Measurements from ENCODE around the gene TCEAL8. TPM values are rescaled to one million over a fixed set of nuclear protein-coding genes. Genes with fewer than 3 reads are reported as not detected.

The TCEAL8 gene
- total and polyA plus RNA-seq, 3 donors from 2014 or later = 76.5 to 91.1 (median 83.1) TPM

DNA sequence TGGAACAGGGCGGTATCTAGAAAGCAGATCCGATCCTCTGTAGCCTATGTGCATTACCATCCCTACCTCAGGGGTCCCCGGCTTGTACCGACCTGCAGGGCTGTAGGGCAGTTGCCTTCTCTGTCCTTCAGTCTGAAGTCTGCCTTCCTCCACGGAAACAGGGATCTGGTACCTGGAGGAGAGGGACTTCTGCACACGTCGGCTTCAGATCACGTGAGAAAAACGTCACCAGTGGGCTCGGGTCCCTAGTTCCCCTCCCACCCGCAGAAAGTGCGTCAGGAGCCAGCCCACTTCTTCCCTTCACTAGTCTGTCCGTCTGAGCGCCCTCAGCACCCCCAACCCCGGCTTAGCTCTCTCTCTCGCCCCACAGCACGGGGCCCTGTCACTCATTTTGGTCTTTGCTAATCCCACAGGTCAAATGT is 21.6 kb upstream of the TCEAL8 start, which contains the start of gene TCEAL5:
TCEAL5 (minus strand) TSS at position 170 of the 422 bp plus-strand sequence. CDS start 2,187 bp downstream, outside the sequence.
- Histone ChIP-seq H3K27me3 (no peaks in the 10 kb centered on the region), H3K9me3 (no peaks in the 10 kb centered on the region), H3K27ac (peak within 1 kb of the TSS; percentile 61 to 77), H3K4me3 (peak within 1 kb of the TSS; percentile 29 to 60), H3K4me1 (no peaks in the 10 kb centered on the region), H3K36me3 (ENCODE audit: low read depth, missing control alignments) (no peaks in the 10 kb centered on the region)
- peak; percentile 84 for DNase-seq
- 3 to 7% methylated on average over 9 to 17 of the region's 17 CpGs for WGBS, 2 donors
- TF ChIP-seq, protein P1, sequence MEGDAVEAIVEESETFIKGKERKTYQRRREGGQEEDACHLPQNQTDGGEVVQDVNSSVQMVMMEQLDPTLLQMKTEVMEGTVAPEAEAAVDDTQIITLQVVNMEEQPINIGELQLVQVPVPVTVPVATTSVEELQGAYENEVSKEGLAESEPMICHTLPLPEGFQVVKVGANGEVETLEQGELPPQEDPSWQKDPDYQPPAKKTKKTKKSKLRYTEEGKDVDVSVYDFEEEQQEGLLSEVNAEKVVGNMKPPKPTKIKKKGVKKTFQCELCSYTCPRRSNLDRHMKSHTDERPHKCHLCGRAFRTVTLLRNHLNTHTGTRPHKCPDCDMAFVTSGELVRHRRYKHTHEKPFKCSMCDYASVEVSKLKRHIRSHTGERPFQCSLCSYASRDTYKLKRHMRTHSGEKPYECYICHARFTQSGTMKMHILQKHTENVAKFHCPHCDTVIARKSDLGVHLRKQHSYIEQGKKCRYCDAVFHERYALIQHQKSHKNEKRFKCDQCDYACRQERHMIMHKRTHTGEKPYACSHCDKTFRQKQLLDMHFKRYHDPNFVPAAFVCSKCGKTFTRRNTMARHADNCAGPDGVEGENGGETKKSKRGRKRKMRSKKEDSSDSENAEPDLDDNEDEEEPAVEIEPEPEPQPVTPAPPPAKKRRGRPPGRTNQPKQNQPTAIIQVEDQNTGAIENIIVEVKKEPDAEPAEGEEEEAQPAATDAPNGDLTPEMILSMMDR (IDR thresholded peaks at IDR 0.05) = no peak
- TF ChIP-seq POLR2A (IDR thresholded peaks at IDR 0.05) = no peak
- intact Hi-C loops (cut with DNase I; ENCODE audit: low total_unique reads) = no loop called here

DNA sequence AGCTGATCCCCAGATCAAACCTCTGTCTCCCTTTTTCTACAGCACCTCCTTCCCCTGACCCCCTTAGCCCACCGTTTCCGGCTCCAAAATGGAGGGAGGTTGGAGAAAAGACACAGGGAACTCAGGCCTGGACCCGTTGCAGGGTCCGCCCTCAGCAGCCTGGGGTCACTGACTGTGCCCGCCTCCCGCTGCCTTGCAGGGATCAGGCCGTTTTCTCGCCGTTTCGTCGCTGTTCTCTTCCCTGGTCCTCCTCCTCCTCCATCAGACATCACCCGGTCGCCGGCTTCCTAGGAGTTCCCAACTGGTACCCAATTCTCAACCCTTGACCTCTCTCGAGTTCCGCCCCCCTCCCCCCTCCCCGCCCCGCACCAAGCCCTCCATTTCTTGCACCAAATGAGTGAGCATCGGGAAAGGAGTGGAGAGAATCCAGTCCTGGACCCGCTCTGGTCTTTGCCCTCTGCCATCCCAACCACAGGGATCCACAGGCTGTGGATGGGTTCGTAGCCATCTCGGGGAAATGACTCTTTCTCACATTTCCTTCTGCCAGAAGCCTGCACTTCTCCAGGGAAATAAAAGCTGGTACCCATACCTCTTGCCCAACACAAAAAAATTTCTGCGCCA is 21.1 kb upstream of the TCEAL8 start:
- DNase-seq = no peak

DNA sequence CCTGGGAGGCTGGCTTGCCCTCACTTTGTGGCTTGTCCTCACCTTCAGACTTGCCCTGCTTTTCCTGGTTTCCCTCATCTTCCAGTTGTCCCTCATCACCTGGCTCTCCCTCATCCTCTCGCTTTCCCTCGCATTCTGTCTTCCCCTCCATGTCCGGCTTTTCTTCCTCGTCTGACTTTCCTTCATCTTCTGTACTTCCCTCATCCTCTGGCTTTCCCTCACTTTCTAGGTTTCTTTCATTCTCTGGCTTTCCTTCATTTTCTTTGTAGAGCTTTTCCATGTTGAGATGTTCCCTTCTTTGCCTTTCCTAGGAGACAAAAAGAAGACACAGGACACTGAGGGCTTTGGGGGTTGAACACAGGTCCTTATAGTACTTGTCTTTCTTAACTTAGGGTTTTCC is 19.3 kb upstream of the TCEAL8 start:
- Histone ChIP-seq H3K36me3 (ENCODE audit: low read depth, missing control alignments) (no peaks in the 10 kb centered on the region), H3K27ac (no peak overlapping the region), H3K9me3 (no peaks in the 10 kb centered on the region), H3K4me1 (no peaks in the 10 kb centered on the region), H3K4me3 (peak overlapping the region in 1 of 2 donors; percentile 60), H3K27me3 (no peaks in the 10 kb centered on the region)
- 51 to 57% methylated on average over 4 of the region's 4 CpGs for WGBS, 2 donors
- no peak for DNase-seq
- TF ChIP-seq, protein P1 (IDR thresholded peaks at IDR 0.05) = no peak
- TF ChIP-seq POLR2A (IDR thresholded peaks at IDR 0.05) = no peak
- intact Hi-C loops (cut with DNase I; ENCODE audit: low total_unique reads) = no loop called here

More for the DNA sequence above, 21.1 kb upstream of the TCEAL8 start:
- no peaks in the 10 kb centered on the region for H3K4me1 ChIP-seq
- TF ChIP-seq, protein P1 (IDR thresholded peaks at IDR 0.05) = no peak
- TF ChIP-seq POLR2A (IDR thresholded peaks at IDR 0.05) = no peak
- 0 to 1% methylated on average over 5 to 23 of the region's 23 CpGs for whole genome bisulfite sequencing, 2 donors
- H3K36me3 ChIP-seq (ENCODE audit: low read depth, missing control alignments) = no peaks in the 10 kb centered on the region
- intact Hi-C loops (cut with DNase I; ENCODE audit: low total_unique reads) = no loop called here
- no peaks in the 10 kb centered on the region for H3K9me3 ChIP-seq
- peak overlapping the region; percentile 61 to 77 for H3K27ac ChIP-seq
- H3K27me3 ChIP-seq = no peaks in the 10 kb centered on the region
- H3K4me3 ChIP-seq = peak overlapping the region; percentile 29 to 60

DNA sequence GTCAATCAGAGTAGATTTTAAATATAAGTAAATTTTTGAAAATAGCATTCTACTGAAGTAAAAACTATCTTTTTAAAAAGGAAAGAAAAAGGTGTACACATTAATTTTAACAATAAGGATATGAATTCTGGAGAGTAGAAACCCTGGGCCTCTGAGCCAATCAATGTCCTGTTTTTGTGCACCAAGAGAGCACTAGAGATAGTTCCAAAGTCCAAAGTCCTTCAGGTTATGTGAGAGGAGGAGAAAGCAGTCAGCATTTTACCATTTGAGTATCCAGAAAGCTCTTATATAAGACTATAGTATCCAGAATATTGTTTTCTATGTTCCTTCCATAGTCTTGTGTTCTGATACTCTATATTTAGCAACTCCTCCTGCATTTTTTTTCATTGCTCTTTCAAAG is 3.3 kb upstream of the TCEAL8 start:
- TF ChIP-seq POLR2A (IDR thresholded peaks at IDR 0.05) = no peak
- TF ChIP-seq, protein P1 (IDR thresholded peaks at IDR 0.05) = no peak
- H3K4me3 ChIP-seq = no peak overlapping the region
- H3K36me3 ChIP-seq (ENCODE audit: low read depth, missing control alignments) = no peaks in the 10 kb centered on the region
- H3K9me3 ChIP-seq = no peaks in the 10 kb centered on the region
- H3K27me3 ChIP-seq = no peaks in the 10 kb centered on the region
- no peak for DNase-seq
- intact Hi-C loops (cut with DNase I; ENCODE audit: low total_unique reads) = no loop called here
- H3K27ac ChIP-seq = no peak overlapping the region
- no peaks in the 10 kb centered on the region for H3K4me1 ChIP-seq

DNA sequence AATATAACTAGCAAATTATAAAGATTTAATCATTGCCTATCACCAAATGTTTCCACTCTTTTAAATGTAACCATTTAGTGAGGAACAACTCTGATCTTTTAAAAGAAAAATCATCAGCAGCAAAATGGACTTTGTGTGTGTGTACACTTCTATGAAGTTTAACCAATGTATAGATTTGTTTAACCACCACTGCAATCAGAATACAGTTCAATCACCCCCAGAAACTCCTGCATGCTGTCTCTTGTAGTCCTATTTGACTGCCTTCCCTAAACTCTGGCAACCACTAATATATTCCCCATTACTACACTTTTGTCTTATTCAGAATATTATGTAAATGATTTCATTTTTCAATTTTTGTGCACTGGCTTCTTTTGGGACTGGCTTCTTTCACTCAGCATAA is 1.7 kb upstream of the TCEAL8 start:
- intact Hi-C loops (cut with DNase I; ENCODE audit: low total_unique reads) = no loop called here
- DNase-seq = no peak
- Histone ChIP-seq H3K36me3 (ENCODE audit: low read depth, missing control alignments) (no peaks in the 10 kb centered on the region), H3K4me3 (no peak overlapping the region), H3K4me1 (no peaks in the 10 kb centered on the region), H3K9me3 (no peaks in the 10 kb centered on the region), H3K27me3 (no peaks in the 10 kb centered on the region), H3K27ac (no peak overlapping the region)
- TF ChIP-seq, protein P1 (IDR thresholded peaks at IDR 0.05) = no peak
- no peak for TF ChIP-seq POLR2A (IDR thresholded peaks at IDR 0.05)

All from testis (tissue), 3 donors.